Omental fat pad (tissue), 4 donors: ENCODE data around the gene ABCC1. TPM values are rescaled to one million over a fixed set of nuclear protein-coding genes. Genes with fewer than 3 reads are reported as not detected.

Experiments
- ATAC-seq: fragments of 150-250 bp; one replicate; pipeline ENCODE4 v1.9.1; 2016; ENCODE audit warnings: mild to moderate bottlenecking, moderate library complexity; ENCODE audit not compliant: low FRiP score
- DNase-seq: peaks from one replicate; pipeline ENCODE4 v3.0.0-alpha.2; 2019; ENCODE audit warnings: low spot score
- total RNA-seq, 4 donors: library from RNA; depleted of rRNA; stranded (reverse); fragments of >200 nt; gene quantifications; one replicate each; pipeline ENCODE4 v1.1.0, GENCODE V29; 2016
- TF ChIP-seq, protein P1 (sequence below), 3 donors: fragments of 450-650 bp; IDR thresholded peaks; one replicate each; pipeline ENCODE4 v1.5.1; 2016 to 2017; ENCODE audit warnings: antibody characterized with exemption in 3 of 3, mild to moderate bottlenecking in 3 of 3, moderate library complexity in 2 of 3

Gene ABCC1
- total RNA-seq, result 10 to 100 TPM; 21.8 to 53.2 (median 36.3) TPM

DNA sequence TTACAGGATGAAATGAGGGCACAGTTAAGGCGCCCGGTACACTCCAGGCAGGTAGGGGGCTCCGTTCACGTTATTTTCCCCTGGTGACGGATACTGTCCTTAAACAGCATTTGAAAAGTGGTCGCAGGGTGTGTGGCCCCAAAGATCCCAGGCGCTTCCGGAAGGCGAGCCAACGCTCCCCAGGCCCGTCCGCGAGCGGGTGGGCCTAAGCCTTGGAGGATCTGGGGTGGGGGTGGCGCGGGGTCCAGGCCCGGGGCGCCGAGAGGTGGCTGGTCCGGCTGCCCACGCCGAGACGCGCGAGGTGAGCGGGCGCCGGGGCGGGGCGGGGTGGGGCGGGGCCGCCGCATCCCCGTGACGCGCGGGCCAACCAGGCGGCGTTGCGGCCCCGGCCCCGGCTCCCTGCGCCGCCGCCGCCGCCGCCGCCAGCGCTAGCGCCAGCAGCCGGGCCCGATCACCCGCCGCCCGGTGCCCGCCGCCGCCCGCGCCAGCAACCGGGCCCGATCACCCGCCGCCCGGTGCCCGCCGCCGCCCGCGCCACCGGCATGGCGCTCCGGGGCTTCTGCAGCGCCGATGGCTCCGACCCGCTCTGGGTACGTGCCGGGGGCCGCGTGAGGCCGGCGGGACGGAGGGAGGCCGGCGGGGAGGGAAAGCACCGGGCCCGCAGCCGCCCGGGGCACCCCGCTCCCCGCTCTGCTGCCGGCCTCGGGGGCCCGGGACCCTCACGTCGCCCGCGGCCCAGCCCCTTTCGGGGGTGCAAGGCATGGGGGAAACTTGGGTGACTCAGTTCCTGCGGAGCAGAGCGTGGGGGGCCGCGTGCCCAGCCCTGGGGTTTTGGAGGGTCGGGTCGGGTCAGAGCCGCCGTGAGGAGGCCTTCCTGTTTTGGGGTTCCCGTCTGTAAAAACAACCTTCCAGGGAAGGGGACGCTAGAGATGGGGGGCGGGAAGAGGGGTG, at the start of gene ABCC1:
Gene ABCC1 (plus strand): TSS at position 407 of the 951 bp plus-strand sequence. CDS start 136 bp downstream, at position 543.
- DNase-seq (no peak), ATAC-seq (peak; percentile 62)
- TF ChIP-seq, protein P1, sequence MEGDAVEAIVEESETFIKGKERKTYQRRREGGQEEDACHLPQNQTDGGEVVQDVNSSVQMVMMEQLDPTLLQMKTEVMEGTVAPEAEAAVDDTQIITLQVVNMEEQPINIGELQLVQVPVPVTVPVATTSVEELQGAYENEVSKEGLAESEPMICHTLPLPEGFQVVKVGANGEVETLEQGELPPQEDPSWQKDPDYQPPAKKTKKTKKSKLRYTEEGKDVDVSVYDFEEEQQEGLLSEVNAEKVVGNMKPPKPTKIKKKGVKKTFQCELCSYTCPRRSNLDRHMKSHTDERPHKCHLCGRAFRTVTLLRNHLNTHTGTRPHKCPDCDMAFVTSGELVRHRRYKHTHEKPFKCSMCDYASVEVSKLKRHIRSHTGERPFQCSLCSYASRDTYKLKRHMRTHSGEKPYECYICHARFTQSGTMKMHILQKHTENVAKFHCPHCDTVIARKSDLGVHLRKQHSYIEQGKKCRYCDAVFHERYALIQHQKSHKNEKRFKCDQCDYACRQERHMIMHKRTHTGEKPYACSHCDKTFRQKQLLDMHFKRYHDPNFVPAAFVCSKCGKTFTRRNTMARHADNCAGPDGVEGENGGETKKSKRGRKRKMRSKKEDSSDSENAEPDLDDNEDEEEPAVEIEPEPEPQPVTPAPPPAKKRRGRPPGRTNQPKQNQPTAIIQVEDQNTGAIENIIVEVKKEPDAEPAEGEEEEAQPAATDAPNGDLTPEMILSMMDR (IDR thresholded peaks at IDR 0.05), result no peak

- no peak for ATAC-seq
- TF ChIP-seq, protein P1 (IDR thresholded peaks at IDR 0.05), result no peak
Measured at GRCh38 chr16:15900357-15900756, 49.1 kb upstream of the ABCC1 start.

DNA sequence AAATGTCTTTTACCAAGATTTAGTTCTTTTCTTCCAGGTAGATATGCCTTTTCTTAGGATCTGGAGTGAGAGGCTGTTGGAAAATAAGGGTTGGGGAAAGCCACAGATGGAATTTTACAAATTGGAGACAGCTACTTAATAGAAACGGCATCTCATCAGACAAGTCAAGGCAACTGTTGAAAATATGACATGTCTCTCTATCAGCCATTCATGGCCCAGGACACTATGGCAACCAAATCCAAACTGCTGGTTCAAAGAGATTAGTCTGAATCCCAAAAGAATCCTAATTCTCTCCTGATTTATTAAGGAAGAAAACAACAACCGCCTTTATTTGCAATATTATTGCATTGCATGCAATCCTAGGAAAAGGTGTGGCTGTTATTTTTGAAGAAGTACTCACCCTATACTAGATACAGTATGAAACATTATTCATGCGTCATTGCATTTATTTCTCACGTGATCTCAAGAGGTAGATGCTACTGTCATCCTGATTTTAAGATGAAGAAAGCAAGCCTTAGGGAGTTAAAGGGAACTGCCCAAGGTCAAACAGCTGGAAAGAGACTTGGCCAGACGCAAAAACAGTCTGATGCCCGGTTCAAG, 48.4 kb upstream of the ABCC1 start:
- TF ChIP-seq, protein P1 (IDR thresholded peaks at IDR 0.05), result no peak
- ATAC-seq (peak; percentile 41), DNase-seq (no peak)

More at GRCh38 chr16:15900357-15900756, 49.1 kb upstream of the ABCC1 start:
- DNase-seq, result no peak

- TF ChIP-seq, protein P1 (IDR thresholded peaks at IDR 0.05), result no peak
- DNase-seq (no peak), ATAC-seq (no peak)
Measured at GRCh38 chr16:15903960-15904359, 45.5 kb upstream of the ABCC1 start.

GRCh38 chr16:15906439-15906838, 43.0 kb upstream of the ABCC1 start:
- DNase-seq (no peak), ATAC-seq (no peak)
- TF ChIP-seq, protein P1 (IDR thresholded peaks at IDR 0.05), result no peak

DNA sequence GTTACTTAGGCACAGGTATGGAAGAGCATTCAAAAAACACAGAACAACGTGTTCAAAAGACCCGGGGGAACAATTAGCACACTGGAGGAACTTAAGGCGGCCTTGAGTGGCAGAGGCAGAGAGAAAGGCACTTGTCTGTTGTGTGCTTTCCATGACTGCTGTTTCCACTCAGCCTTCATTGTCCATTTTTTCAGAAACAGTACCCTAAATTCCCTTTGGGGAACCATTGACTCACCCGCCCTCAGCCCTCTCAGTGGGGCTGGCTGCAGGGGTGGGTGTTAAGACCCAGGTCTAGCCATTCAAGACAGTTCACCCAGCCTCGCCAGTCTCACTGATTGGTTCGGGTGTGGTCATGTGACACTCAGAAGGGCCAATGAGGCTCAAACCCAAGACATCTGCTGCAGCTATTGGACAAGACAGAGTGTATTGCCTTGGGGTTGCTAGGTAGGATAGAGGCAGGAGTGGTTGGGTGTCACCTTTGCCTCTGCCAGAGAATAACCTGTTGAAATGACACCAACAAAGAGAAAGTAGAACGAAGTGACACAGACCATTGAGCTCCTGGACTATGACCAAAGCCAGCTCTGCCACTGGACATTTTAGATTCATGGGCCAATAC, 41.4 kb upstream of the ABCC1 start:
- ATAC-seq, result no peak
- DNase-seq, result no peak
- TF ChIP-seq, protein P1 (IDR thresholded peaks at IDR 0.05), result no peak
